ENCODE data around the gene B3GNT7.
"Not testable (repeated sequence)": the region's sequence is repeated elsewhere in the genome, so short reads cannot be mapped to it uniquely, and the experiment has no call there.

B3GNT7 gene

GRCh38 chr2:231405601-231406367 is 10.3 kb downstream of the B3GNT7 start:
- DNase-seq: not testable (repeated sequence)

- not testable (repeated sequence) for DNase-seq
These were observed 12.2 kb downstream of the B3GNT7 start for GRCh38 chr2:231407686-231408085.

GRCh38 chr2:231408304-231408703 is 12.8 kb downstream of the B3GNT7 start:
- not testable (repeated sequence) for DNase-seq

DNA sequence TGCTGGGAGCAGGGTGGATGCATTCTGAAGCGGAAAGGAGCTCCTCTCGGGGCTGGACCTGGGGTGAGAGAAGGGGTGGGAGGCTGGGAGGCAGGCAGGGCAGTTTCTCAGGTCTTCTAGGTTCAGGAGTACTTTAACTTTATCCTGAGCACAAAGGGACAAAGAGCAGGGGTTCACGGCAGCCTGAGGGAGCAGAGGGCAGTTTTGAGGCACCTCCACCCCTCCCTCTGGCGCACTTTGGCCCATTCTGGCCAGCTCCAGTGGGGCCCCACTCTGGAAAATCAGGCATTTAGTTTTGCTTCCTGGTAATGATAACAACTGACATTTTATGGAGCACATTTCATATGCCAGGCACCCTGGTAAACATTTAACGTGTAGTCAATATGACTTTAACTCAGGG is 14.3 kb downstream of the B3GNT7 start:
- DNase-seq: no peak

DNA sequence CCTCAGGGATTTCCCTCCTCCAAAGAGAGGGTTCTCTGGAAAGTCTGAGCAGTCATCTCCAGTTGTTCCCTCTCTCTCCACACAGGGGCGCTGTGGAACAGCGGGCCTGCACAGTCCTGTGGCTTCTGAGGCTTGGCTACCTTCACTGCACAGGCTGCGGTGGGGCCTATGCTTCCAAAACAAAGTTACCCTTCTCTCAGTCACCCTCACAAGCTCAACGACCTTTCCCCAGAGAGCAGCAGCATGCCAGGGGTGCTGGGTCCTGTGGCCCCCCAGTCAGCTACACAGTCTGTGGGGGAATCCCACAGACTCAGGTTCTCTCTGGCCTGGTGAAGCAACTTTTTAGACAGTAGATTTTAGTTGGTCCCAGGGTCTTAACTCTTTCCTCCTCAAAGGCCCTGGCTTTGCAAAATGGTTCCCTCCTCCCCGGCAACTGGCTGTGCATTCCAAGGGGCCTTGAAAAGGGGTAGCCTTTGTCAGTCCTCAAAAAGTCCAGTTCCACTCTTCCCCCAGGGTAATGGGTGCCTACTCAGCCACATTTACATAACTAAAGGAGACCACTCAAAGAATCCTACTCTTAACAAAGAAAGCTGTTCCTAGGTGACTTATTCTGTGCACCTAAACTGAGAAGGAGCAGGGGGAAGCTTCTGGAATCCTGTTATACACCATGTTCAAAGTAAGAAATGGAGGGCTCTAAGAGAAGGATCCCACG is 14.9 kb downstream of the B3GNT7 start:
- DNase-seq: no peak

- DNase-seq: no peak
These were observed 15.7 kb downstream of the B3GNT7 start for GRCh38 chr2:231411237-231411636.

- DNase-seq: peak; percentile 42
These were observed 16.5 kb downstream of the B3GNT7 start for GRCh38 chr2:231411831-231412617.

GRCh38 chr2:231412618-231412963 is 17.1 kb downstream of the B3GNT7 start:
- no peak for DNase-seq

DNA sequence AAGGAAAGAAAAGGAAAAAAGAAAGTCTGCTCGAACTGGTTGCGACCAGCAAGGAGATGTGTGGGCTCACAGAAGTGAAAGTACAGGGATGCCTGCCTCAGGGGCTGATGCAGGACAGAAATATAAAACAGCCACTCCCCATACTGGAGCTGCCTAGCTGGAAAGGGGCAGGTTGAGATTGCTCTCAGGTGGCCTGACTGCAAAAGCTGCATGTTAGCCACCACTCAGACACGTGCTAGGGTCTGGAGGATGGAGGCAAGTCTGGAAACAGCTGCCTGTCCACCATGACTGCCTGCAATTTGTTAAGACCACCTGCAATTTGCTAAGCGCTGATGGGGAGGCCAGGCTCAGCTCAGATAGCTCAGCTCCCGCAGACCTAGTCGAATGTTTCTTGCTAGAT is 17.9 kb downstream of the B3GNT7 start:
- no peak for DNase-seq

DNA sequence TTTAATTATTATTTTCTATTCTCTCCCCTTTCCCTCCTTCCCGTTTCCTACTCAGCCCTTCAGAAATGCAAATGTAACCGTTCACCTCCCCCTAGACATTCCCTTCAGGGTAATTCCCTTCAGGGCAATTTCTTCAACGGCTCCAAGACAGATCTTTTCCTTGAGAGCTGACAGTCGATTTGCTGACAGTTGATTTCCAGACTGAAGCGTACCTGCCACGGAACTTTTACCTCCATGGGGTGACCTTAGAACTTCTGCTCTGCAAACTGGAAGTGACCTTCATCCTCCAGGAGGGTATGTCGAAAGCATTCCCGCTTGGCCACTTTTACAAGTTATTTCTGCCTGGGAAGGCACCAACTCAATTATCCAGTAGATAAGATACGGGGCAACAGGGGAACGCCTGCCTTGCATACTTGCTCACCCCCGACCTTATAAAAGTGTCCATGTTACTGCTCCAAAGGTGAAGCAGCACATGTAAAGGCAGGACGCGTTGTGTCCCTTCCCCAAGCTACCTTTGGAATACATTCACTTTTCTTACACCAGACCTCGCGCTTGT is 18.5 kb downstream of the B3GNT7 start:
- DNase-seq: no peak

DNA sequence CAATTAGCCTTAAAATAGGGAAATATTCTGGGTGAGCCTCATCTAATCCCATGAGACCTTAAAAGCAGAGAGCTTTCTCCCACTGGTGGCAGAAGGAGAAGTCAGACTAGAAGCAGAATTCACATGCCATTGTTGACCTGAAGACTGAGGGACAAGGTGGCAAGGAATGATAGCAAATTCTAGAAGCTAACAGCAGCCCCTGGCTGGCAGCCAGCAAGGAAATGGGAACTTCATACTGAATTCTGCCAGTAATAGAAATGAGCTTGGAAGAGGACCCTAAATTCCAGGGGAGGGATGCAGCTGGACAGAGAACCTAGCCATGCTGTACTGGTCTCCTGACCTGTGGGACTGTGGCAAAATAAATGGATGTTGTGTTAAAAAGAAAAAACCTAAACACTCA is 19.5 kb downstream of the B3GNT7 start:
- DNase-seq: no peak

GRCh38 chr2:231418820-231419640 is 23.5 kb downstream of the B3GNT7 start:
- DNase-seq: no peak

GRCh38 chr2:231421051-231421580 is 25.6 kb downstream of the B3GNT7 start:
- DNase-seq: no peak

GRCh38 chr2:231422056-231422455 is 26.5 kb downstream of the B3GNT7 start:
- DNase-seq: no peak

GRCh38 chr2:231423176-231423575 is 27.7 kb downstream of the B3GNT7 start:
- no peak for DNase-seq

DNA sequence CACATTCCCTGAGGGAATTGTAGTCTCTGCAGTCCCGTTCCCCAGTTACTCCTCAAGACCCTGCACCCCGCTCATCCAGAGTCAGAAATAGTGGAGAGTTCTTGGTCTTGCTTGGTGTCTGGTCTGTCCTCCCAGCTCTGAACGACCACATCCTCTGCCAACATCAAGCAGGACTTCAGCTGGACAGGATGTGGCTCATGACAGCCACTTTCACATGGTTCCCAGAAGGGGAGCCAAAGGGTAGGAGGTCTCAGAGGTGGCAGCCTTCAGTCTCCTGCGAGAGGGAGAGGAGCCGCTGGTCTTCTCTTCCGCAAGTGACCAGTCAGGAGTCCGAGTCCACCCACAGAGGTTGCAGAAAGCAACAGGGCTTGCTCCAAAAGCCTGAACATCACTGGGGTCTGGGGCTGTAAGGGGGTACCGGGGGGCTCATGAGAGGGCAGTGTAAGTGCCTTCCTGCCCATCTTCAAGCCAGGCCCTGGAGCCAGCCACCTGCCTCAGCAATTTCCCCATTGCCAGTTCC is 29.8 kb downstream of the B3GNT7 start:
- DNase-seq: no peak

GRCh38 chr2:231425811-231426703 is 30.5 kb downstream of the B3GNT7 start:
- DNase-seq: no peak

DNA sequence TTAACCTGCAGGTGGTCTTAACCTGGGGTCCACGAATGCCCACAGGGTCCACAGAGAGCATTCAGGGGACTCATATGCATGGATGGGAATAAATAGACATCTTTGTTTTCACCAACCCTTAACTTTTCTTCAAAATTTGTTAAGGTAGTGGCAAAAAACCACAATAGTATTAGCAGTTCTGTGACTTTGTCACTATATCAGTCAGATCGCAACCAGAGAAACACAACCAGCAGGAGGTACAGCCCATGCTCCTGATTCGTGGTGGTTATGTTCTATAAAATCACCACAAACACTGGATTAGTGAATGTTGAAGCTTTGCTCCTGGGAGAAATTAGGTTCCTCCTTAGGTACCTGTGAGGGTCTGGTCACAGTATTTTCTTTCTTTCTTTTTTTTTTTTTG is 31.6 kb downstream of the B3GNT7 start:
- no peak for DNase-seq

DNA sequence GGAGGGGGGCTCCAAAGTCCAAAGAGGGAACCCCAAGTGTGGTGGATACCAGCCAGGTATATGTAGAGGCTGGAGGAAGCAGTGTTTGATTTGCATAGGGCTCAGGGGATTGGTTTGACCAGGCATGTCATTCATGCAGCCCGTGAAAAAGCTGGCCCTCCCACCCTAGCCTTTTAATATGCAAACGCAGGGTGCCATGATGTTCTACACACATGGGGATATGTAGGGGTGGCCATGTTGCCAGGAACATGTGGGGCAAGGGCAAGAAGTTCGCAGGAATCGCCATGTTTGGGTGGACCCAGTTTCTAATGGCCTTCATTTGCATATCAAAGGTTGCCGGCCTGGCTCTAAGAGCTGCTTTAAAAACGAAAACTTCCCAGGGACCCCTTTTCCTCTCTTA is 33.6 kb downstream of the B3GNT7 start:
- DNase-seq: no peak

- no peak for DNase-seq
These were observed 34.4 kb downstream of the B3GNT7 start for GRCh38 chr2:231429901-231430300.

- DNase-seq: not testable (repeated sequence)
These were observed 34.9 kb downstream of the B3GNT7 start for GRCh38 chr2:231430437-231430836.

Data from COR-L47 (cell line).